ENCODE data around the gene PPIG. TPM values are rescaled to one million over a fixed set of nuclear protein-coding genes. Genes with fewer than 3 reads are reported as not detected.

Gene PPIG
- total RNA-seq, 1 donor from 2014 or later = 48.1 TPM

GRCh38 chr2:169690958-169691357 lies 106.8 kb downstream of the PPIG start:
- TF ChIP-seq CTCF (IDR thresholded peaks at IDR 0.05) = no peak
- no peak for TF ChIP-seq POLR2A (IDR thresholded peaks at IDR 0.05)
- no peak for TF ChIP-seq POLR2AphosphoS5 (IDR thresholded peaks at IDR 0.05; ENCODE audit: insufficient read depth in 1 of 2, low read depth in 1 of 2)
- intact Hi-C loops (cut with DNase I) = no loop called here

More at GRCh38 chr2:169690958-169691357, 106.8 kb downstream of the PPIG start:
- H3K9me3 ChIP-seq = no peaks in the 10 kb centered on the region
- peaks cover 24% of the 10 kb centered on the region for H3K4me1 ChIP-seq
- no peaks in the 10 kb centered on the region for H3K27me3 ChIP-seq
- H3K27ac ChIP-seq = no peak overlapping the region
- DNase-seq (ENCODE audit: extremely low spot score in 2 of 2) = no peak
- no peaks in the 10 kb centered on the region for H3K36me3 ChIP-seq
- H3K4me3 ChIP-seq = no peak overlapping the region

Other genes starting within 250 kb of the PPIG start
- gene LRP2, start 221.8 kb upstream of the PPIG start, total RNA-seq = not detected
- gene BBS5, start 104.9 kb upstream of the PPIG start, total RNA-seq = 4.7 TPM
- 0.49 TPM for gene KLHL41, start 74.6 kb upstream of the PPIG start, total RNA-seq
- 17.7 TPM for gene FASTKD1, start 10.5 kb upstream of the PPIG start, total RNA-seq
- 0.49 TPM for gene CFAP210, start 110.1 kb downstream of the PPIG start, total RNA-seq
- gene PHOSPHO2, start 110.1 kb downstream of the PPIG start, total RNA-seq = 4.7 TPM
- gene KLHL23, start 149.5 kb downstream of the PPIG start, total RNA-seq = 5.6 TPM
- gene SSB, start 214.5 kb downstream of the PPIG start, total RNA-seq = 47.1 TPM
- gene METTL5, start 240.6 kb downstream of the PPIG start, total RNA-seq = 22.1 TPM
- 59.2 TPM for gene UBR3, start 243.1 kb downstream of the PPIG start, total RNA-seq